GM18498 (cell line): ENCODE measurements around the gene MIDN.

Experiments
- ATAC-seq: cut with Tn5 transposase; IDR thresholded peaks from one replicate; pipeline ENCODE4 v1.9.1; 2021; ENCODE audit warnings: mild to moderate bottlenecking, moderate library complexity; ENCODE audit not compliant: unreplicated experiment

Gene MIDN

DNA sequence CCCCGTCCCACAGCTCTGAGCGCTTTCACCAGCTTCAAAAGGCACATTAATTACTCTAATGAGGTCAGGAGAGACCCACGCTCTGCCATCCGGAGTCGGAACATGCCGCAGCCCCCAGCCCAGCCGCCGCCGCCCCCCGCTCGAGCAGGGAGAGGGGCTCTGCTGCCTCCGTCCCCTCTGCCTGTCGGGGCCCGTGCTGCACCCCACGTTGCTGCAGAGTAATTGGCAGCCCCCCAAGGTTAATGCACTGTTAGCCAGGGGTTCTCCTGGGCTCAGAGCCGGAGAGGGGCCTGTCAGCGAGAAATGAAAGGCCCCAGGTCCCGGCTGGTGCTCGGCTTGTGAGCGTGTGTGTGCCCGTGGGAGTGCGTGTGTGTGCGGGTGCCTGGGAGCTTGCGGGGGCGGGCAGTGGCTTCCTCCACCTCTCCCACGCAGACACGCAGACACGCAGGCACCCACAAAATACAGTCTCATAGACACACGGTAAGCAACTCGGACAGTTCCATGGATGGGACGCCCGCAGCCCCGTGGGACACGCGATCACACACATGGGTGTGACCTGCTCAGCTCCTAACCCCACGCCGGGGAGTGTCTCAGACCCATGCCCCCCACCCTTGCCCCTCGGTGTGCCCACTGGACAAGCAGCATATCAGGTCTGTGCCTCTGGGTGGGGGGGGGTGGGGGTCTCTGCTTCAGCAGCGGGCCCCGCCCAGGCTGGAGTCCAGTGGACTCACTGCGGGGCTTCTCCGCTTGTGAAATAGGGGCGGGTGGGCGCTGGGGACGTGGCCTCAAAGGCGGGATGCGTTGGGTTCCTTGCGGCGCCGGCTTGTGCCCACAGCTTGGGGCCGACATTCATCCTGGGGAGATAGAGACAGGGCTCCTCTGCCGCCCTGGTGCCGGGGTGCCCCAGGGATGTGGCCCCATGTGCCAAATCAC is 32.5 kb downstream of the MIDN start:
- no peak for ATAC-seq

DNA sequence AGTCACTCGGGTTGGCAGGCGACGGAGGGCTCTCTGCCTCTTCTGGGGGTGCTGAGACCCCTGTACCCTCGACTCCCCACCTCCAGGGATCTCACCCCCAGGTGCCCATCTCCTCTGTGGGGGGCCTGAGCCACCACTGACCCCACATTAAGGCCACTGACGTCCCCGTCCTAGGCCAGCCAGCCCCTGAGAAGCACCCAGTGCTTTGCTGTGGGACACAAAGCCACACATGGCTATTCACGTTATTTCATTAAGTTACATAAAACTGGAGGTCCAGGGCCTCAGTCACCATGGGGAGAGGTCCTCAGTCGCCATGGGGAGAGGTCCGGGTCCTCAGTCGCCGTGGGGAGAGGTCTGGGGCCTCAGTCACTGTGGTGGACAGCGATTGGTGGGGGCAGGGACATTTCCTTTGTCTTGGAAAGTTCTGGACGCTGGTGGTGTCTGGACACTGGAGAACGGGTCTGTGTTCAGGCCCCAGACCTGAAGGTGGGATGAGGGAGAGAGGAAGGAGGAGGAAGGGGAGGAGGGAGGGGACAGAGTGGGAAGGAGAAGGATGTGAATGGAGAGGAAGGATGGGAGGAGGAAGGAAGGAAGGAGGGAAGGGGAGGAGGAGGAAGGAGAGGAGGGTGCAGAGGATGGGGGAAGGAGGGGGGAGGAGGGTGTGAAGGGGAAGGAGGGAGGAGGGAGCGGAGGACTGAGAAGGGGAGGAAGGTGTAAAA is 33.3 kb downstream of the MIDN start:
- no peak for ATAC-seq

DNA sequence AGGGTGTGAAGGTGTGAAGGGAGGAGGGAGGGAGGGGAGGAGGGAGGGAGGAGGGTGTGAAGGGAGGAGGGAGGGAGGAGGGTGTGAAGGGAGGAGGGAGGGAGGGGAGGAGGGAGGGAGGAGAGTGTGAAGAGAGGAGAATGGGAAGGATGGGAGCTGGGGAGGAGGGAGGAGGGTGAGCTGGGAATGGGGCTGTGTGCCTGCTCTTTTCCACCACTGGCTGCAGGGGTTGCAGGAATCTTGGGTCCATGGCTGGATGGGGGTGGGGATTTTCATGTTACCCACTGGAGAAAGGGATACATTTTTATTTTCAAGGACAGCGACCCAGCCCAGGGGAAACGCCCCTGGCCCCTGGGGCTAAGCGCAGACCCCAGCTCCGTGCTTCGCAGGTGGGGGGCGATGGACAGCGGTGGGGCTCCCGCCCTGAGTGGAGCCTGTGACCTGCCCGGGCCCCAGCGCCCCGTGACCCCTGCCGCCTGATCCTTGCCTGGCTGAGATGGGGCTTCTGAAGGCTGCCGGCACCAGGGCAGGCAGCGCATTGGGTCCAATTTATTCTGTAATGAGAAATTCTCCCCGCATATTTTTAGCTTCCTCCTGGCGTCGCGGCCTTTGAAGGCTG is 34.3 kb downstream of the MIDN start:
- no peak for ATAC-seq

DNA sequence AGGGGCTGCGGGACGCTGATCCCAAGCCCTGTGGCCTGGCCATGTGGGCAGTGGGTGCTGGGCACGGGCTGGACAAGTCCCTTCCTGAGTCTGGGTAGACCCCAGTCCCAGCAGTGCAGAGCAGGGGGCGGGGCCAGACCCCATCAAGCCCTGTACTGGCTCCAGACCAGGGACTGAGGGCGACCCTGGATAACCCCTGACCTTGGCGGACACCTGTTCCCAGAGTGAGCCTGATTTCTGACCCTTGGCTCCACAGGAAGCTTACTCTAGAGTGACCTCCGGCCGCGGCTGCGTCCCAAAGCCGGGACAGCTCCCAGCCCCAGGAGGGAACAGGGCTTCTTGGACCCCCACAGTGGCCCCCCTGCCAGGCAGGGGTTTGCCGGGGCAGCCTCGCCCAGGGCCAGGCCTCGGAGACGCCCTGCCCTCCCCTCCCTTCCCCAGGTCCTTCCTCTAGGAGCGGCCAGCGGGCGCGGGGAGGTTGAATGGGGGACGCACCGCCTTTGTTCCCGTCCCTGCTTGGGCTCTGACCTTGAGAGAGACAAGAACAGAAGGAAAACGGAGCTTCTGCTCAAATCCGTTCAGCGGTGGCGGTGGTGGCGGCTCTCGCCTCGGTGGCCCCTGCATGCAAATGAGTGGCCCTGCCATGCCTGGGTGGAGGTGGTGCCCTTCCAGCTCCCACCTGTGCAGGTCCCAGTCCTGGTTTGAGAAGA is 35.0 kb downstream of the MIDN start:
- no peak for ATAC-seq

DNA sequence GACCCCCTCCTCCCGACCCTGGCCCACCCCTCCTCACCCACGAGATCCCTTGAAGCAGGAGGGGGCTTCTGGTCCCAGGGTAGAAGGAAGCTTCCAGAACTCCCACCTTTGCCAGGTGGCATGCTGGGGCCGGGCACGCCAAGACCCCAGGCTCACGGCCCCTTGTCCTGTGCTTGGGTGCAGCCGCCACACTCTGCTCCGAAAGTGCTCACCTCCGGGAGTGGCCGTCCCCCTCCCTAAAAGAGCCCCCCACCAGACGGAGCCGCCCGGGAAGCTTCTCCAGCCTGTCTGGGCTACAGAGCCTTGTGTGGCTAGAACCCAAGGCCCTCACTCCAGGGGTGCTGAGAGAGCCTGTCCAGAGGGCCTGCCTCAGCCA is 35.5 kb downstream of the MIDN start:
- no peak for ATAC-seq

DNA sequence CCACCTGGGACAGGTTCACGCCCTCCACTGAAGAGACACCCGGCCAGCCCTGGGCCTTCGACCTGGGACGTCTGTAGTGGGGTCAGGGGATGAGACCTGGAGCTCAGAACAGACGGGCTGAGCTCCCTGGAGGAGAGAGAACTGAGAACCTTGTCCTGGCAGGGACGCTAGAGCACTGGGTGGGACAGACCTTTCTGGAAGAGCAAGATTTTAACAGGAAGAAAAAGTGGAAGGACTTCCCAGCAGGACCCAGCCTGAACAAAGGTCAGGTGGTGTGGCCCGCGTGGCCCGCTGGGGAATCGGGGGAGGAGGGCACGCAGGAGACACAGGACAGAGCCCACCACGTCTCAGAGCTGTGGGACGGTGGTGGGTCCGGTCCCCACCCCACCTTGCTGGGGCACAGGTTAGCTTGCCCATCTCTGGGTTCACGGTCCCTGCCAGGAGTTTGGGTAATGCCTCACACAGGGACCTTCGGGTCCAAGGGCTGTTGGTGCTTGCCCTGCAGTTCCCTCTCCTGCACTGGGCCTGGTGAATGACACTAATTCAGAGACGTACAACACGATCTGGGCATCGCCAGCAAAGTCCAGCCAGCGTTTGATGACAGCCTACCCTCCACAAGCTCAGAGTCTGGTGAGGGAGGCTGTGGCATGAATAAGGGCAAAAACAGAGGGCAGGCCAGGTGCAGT is 36.1 kb downstream of the MIDN start:
- no peak for ATAC-seq

DNA sequence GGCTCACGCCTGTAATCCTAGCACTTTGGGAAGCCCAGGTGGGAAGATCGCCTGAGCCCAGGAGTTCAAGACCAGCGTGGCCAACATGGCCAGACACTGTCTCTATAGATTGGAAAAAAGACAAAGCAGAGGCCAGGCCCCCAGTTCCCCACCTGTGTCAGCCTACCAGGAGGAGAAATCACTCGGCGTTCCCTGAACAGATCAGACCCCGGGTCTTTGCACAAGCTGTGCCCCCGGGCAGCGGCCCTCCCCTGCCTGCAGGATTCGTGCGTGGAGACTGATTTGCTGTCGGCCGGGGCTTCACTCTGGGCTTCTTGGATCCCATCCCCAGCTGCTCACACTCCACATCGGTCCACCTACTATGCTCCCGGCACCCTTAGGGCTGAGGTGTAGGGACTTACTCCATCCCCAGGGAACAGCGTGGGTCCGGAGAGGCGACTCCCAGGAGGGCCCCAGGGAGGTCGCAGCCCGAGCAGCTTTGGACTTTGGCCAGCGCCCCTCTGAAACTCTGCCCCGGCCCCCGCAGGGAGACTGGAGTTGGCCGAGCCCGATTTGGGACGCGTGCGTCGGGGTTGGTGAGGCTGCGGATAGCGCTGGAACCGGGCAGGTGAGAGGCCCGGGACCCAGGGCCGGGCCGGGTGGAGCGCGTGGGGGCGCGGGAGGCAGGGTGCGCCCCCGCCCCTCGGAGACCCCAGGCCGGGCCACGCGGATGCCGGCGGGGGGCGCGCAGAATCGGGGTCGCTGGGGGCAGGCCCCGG is 36.8 kb downstream of the MIDN start:
- no peak for ATAC-seq

DNA sequence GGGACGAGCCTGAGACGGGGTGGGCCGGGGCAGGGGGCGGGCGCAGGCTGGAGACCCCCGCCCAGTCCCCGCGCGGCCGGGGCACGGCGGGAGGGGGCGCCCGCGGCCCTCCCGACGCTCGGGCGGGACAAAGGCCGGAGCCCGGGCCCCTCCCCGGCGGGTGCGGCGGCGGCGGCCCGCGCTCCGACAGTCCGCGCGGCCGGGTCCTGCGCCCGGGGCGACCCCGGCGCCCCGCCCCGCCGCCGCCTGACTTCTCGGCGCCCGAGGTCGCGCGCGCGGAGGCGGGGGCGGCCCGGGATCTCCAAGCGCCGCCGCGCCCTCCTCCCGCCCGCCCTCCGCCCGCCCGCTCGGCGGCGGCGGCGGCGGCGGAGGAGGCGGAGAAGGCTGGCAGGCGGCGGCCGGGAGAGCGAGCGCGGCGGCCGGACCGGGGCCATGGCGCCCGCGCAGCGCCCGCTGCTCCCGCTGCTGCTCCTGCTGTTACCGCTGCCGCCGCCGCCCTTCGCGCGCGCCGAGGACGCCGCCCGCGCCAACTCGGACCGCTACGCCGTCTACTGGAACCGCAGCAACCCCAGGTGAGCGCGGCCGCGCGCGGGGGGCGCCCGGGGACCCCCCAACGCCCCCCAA is 37.5 kb downstream of the MIDN start, which contains the start of gene EFNA2:
Gene EFNA2, plus strand, starts transcription at position 137 of the 624 bp plus-strand sequence. Its CDS starts 296 bp downstream, at position 433.
- no peak for ATAC-seq

DNA sequence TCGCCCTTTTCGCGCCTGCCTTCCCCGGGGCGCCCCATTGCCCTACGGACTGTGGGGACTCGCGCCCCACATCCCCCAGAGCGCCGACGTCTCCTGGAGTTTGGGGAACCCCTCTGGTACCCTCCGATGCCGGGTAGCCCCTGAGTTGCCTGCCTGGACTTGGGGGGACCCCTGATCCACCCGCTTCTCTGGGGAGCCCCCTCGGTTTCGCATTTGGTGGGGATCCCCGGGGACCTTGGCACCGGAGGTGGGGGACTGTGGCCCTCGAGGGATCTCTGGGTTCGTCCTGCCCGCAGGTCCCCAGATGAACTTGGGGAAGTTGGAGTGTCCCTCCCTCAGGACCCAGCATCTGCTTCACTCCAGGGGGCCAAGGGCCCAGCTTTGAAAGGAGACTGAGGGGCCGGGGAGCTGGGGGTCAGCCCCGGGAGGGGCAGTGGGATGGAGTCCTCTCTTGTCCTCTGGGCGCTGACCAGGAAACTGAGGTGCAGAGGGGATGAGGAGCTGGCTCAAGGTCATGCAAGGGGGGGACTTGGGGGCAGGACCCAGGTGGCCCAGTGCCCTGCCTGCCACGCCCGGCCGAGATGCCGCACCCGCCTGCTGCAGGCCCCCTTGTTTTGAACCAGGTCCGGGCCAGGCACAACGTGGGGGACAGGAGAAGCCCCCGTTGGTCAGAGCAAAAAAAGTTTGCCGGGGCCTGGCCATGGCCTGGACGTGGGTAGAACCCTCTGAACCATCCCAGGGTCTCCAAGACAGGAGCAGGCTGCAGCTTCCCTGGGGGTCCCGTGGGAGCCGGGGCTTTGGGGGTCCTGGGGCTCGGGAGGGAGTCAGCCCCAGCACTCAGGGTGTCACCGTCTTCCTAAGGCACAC is 38.3 kb downstream of the MIDN start:
- ATAC-seq = no peak

DNA sequence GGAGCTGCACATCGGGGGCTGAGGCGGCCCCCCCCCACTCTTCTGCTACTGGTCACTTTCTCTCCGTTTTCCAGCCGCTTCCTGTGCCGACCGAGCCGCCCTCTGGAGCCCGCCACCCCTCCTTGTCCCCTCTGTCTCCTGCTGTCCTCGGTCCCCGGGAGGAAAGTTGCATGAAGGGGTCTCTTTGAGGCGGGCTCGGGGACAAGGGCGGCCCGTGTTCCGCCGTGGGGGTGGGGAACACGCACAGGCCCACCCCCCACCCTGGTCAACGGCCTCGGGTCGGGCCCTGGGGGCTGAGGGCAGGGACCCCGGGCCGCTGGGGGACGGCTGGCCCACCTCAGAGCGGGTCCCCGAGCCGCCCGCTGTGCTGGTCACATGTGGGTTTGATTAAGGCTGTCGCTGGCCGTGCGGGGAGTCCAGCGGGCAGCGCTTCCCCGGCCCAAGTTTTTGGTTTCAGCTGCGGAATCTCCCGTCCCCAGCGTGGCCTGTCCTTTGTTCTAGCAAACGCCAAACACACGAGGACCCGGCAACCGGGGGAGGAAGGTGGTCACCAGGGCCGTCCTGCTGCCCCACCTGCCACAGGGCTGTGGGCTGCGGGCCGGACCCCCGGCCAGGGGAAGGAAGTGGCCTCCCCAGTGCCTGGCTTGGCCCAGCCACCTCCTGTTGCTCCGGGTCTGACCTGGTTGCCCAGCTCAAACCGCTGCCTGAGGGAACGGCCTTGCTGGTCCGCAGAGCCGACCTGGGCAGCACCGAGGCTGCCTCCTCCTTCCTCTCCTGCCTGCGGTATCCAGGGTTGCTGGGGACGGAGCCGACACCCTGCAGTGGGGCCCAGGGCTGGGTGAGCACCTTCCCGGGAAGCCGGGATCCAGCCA is 39.2 kb downstream of the MIDN start:
- no peak for ATAC-seq

DNA sequence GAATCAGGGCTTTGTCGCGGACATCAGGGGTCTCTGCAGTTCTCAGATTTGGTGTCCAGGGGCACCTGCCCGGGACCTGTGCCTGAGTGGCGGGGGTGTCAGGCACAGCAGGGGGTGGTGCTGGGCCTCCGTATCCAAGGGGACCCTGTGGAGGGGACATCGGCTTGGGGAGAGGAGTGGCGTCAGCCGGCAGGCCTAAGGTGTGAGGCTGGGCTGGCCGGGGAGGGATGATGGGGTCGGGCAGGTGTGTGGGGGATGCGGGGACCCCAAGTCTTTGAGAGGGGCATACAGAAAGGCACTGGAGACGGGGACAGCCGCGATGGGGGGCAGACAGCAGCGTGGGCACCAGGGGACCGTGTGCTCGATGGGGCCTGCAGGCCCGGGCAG is 39.8 kb downstream of the MIDN start:
- ATAC-seq = no peak

DNA sequence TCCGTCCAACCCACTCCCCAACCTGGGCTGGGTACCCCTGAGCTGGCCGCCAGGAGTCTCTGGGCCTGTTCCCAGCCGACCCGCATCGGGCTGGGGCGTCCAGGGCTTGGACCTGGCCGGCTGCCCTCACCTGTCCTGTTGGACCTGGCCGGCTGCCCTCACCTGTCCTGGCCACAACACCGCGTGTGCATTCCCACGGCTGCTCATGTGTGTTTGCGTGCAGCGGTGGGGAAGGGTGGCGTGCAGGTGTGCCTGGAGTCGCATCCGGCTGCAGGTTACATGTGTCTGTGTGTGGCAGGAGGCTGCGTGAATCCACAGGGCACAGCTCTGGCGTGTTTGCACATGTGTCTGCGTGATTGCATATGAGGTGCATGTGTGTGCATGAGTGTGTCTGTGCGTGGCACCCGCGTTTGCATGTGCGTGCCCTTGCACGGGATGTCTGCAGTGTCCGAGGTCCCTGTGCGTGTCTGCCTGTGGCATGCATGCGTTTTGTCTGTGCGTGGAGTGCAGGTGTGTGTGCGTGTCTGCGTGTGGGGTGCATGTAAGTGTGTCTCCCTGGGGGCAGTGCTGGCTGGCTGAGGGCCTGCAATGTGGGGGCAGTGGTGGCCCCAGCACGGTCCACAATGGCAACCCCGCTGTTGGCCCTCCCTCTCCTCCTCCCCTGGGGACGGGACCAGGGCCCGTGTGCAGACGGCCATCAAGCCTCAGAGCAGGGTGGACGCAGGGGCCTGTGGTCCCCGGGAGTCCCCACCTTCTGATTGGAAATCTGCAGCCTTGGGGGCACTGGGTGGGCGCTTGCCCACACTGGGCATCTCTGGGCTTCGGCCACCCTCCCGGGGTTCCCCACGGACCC is 40.7 kb downstream of the MIDN start:
- ATAC-seq = no peak

DNA sequence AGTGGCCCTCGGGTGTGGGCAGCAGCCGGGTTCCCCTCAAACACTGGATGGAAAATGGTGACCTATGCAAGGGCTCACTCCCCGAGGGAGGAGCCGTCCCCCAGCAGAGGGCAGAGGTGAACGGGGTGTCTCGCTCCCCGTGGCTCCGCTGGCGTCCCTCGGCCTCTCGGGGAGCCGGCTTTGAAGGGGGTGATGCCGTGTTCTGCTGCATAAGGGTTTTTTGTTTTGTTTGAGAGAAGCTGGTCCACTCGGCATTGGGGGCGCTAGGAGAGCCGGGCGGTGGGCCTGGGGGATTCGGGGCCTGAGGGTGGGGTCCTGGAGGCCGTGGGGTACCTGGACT is 41.3 kb downstream of the MIDN start:
- ATAC-seq = no peak

DNA sequence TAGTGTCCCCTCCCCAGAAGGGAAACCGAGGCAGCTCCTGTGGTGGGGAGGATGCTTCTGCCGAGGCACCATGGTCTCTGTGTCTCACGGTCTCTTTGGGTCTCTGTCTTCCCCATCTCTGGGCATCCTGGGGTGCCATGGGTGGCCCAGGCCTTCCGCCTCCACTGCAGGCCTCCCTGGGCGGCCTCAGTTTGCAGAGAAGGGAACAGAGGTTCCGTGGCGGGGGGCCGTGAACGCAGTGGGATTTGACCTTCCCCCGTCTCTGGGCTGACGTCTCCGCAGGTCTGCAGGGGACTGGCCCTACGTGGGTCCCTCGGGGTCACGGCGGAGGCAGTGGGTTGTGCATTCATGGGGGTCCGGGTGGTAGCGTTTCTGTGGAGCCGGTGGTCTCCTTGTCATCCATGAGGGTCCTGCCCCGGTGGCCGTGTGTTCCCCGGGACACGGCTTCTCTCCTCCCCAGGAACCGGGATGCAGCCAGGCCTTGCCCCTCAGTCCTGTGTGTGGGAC is 41.9 kb downstream of the MIDN start:
- no peak for ATAC-seq

DNA sequence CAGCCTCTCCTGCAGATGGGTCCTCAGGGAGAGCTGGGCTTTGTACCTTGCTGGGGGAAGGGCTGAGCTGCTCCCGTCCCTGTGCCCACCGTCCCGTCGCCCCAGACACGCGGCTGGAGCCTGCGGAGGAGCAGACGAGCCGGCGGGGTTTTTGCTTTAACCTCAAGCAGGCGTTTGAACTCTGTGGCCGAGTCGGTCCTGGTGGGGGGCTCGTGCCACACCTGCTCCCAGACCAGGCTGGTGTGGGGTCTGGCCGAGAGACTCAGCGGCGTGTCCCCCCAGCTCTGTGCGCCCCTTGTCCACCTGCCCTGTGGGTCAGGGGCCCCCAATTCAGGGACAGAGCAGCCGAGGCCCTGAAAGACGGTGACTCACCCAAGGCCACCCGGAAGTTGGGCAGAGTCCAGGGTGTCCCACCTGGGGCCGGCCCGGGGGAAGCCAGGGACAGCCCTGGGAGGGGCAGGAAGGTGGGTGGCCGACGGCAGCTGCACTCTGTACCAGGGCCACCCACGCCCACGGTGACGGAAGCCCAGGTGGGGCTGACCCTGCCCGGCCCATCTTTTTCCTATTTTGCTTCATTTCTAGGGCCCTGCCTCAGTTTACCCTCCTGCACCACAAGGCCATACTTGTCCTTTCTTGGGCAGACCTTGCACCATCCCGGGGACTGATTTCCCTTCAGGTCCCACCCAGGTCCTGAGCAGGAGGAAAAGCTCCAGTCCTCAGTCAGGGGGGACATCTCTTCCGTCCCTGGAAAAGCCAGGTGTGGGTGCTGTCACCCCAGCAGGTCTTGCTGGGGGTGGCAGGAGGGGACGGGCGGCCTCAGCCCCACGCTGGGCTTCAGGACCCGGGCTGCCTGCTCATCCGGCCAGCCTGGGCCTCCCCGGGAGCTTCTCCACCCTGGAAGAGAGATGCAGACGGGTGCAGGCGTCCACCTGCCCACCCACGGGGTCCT is 42.6 kb downstream of the MIDN start:
- ATAC-seq = no peak
